Measurements from ENCODE around the gene PREX1.

PREX1 gene

DNA sequence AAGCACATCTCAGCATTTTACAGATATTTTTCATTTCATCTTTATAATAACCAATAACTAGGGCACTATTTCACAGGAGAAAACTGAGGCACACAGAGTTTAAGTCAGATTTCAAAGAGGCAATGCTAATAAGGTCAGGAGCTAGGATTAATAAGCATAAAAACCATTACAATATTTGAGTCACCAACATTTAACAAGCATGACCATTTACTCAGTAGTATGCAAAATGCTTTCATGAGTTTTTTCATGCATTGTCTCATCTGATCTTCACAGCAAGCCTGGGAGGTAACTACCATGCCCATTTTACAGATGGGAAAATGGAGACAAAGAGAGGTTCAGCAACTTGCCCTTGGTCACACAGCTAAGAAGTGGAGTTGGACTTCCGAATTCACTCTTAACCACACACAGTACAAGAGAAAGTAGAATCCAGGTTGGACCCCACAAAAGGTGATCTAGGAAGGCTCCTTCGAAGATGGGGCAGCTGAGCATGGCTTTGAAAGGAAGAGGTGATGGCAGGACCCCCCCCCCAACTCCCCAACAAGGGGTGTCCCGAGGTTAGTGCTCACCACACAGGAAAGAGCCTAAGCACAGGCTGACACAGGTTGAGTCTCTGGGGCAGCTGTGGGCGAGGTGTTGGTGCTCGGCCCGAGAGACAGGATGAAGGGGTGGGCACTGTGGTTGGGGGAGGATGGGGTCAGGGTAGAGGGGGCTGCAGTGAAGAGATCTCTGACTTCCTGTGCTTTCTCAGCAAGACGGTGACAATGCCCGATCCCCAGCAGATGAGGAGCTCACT is 108.8 kb downstream of the PREX1 start:
- DNase-seq (ENCODE audit: low read depth in 2 of 2): peak; percentile 44 to 50

DNA sequence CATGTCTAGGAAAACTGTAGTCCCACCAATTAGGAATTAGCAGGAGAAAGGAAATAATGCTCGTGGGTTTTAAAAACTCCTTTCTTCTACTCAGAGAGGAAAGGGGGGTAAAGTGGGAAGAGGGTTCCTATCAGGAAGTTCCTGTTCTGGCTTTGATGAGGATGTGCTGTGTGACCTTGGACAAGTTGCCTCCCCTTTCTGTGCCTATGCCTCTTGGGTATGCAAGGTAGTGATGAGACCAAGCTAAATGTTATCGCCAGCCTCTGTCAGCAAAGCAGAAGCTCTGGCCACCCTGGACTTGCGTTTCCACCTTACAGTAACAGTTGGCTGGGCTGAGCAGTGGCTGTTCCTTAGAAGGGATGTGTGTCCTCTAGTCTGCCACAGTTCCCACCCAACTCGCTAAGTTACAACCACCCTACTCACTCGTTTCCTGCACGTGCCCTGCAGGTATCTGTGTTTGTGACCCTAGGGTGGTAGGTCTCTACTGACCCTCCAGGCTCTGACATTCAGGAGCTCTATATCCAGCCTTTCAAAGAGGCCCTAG is 110.0 kb downstream of the PREX1 start:
- no peak for DNase-seq (ENCODE audit: low read depth in 2 of 2)

DNA sequence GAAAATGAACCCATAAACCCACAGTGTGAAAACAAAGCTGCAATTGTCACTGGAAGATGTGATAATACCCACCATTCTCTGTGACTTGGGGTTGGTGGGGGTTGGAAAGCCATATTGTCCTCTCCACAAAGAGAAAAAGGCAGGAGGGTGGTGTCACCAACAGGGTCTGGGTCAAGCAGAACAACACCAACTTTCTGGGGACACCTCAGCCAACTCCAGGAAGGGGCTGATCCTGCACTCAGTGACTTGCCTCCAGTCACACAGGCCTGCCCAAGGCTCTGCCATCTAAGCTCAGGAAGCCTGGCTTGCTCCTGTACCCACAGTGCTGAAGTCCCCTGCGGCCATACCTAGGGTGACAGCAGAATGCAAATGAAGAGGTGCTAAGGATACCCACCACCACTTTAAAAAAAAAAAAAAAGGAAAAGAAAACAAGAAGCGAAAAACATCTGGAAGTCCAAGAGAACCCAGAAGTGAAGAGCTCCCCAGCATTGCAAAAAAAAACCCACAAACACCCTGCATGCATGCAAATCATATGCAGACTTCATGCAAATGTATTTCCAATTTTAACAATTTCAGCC is 110.6 kb downstream of the PREX1 start:
- DNase-seq (ENCODE audit: low read depth in 2 of 2): no peak

DNA sequence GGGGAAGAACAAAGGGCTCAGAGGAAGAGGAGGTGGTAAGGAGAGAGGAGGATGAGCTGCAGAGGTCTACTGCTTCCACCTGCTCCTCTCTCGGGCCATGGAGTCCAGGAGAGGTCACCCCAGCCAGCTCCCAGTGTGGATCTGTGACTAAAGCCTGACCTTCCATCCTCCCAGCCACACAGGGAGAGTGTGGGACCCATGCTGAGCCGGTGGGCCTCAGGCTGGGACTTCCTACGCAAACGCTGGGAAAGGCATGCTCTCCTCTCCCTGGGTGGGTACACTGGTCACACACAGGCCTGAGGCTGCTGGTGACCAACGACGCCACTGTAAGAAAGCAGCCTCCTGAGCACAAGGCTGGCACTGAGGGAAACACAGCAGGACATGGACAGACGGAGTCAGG is 111.3 kb downstream of the PREX1 start:
- no peak for DNase-seq (ENCODE audit: low read depth in 2 of 2)

DNA sequence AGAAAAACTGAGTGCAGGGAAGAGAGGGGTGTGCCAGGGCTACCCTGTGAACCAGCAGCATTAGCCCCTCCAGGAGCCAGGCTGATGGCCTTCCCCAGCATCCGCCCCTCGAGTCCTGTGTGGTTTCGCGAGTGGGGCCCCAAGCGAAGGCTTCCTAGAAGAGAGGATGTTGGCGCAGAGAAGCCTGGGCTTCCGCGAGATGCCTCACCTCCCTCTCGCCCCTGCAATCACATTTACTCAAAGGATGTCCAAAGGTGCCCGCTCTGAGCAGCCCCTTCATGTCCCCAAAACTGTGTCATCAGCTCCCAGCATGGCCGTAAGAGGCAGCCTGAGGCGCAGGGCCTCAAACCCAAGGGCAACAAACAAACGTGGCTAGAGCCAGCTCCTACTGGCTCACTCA is 111.7 kb downstream of the PREX1 start:
- DNase-seq (ENCODE audit: low read depth in 2 of 2): peak; percentile 62

DNA sequence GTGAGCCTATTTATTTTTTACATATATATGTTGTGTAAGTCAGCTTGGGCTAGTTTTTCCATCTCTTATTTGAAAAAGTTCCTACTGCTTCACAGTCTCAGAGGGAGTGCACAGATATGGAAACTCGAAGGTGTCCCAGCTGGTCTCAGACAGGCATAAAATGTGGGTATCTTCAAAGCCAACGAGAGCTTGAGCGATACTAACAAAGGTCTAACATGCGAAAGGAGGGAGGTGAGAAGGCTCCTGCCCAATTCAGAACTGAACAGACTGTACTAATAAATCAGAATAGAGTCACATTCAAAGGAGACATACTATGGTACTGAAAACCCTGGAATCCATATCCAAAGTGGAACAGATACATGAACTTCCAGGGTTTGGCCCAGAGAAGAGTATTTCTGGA is 113.0 kb downstream of the PREX1 start:
- no peak for DNase-seq (ENCODE audit: low read depth in 2 of 2)

DNA sequence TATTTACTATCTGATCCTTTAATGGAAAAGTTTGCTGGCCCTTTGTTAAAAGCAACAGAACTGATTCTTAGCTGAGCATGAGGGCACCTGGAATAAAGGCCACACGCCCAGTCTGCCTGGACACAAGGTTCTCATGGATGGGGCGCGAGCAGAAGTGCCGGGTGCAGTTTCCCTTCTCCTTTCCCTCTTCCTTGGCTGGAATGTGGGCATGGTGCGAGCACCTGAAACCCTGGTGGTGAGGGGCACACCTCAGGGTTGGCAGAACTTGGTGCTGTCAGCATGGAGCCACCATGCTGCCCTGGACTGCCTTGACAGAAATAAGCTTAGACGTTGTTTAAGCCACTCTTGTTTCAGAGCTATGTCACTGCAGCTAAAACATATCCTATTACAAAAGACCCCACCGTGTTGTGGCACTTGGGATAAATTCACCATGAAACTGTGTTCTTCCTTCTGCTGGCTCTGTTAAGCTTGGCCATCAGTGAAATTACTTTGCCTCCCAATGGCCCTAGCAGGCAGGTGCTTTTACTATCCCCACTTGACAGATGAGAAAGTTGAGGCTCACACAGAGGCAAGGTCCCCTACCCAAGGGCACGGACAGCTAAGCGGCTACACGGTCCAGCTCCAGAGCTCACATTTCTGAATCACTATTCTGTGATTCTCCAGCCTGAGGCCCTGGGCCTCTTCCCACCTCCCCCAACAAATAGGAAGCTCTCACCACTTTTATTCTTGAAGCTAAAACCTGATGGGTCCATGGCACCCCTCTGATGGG is 115.9 kb downstream of the PREX1 start:
- DNase-seq (ENCODE audit: low read depth in 2 of 2): no peak

DNA sequence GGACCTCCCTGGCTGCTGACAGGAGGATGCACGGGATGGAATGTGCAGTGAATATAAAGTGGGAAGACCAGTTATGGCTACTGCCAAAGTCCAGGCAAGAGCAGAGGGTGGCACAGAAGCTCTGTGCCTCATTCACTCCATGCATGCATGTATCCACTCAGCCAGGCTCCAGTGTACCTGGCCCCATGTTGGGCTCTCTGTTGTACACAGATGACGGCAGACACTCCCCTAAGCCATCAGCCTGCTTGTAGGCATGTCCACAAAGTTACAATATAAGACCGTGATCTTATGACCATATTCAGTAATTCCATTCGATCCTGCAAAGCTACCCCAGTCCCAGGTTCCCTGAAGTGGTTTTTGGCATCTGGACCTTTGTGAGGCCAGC is 116.8 kb downstream of the PREX1 start:
- DNase-seq (ENCODE audit: low read depth in 2 of 2): no peak

DNA sequence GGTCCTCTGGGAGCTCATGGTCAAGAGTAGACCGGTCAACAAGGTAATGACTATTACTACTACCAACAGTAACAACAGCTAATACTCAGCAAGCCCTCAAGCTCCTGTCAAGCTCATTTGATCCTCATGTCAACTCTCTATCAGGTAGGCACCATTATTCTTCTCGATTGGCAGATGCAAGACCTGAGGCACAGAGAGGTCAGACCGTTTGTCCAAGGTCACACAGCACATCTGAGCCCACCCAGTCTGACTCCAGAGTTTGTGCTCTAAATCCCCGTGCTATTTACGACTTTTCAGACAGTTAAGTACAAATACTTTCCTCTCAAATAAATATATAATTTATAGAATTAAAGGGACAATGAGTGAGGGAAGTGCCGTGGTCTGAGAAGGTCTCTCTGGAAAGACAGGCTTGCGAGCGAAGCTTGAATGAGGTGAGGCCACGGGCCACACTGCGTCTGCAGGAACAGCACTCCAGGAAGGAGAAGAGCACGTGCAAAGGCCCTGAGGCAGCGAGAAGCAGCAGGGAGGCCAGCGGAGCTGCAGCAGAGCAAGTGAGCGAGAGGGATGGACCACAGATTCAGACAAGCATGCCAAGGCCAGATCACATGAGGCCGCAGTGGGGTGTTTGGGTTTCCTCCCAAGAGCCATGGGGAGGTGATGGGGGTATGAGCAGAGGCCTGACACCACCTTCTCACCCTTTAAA is 117.3 kb downstream of the PREX1 start:
- no peak for DNase-seq (ENCODE audit: low read depth in 2 of 2)

DNA sequence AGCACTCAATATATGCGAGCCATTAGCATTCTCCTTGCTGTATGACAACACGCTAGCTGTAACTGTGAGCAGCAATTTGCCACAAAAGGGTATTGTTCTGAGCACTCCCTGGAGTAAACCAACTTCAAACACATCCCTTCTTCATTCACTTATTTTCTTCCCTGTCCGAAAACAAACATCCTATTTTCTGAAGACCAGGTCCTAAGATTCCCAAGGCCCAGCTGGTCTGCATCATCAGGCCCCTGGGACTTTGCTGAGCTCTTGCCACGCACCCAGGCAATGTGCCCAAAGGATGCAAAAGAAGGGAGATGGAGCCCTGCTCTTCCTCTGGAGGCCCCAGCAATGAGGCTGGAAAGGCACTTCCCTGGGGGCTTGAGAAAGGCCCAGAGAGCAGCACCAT is 118.1 kb downstream of the PREX1 start:
- no peak for DNase-seq (ENCODE audit: low read depth in 2 of 2)

DNA sequence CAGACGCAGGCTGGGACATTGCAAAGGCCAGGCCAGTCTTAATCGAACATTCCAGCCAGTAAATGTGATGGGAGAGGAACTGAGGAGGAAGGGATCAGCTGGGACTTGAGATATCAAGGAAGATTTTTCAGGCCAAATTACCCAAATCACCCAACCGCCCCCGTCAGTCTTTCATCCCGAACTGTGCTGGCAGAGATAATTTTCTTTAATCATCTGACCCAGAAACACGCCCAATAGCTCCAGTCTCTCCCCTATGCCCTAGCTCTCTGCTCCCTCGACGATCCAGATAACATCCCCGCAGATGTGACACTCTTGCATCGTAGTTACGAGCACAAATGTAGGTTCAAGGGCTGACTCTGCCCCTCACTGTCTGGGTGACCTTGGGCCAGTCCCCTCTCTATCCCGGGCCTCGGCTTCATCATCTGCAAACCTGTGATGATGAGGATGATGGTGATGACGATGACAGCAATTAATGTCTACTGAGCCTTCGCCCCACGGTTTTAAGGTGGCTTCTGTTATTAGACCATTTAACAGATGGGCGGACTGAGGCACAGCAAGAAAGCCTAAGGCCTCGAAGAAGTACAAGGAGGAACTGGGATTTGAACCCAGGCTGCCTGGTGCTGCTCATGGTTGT is 118.6 kb downstream of the PREX1 start:
- no peak for DNase-seq (ENCODE audit: low read depth in 2 of 2)

DNA sequence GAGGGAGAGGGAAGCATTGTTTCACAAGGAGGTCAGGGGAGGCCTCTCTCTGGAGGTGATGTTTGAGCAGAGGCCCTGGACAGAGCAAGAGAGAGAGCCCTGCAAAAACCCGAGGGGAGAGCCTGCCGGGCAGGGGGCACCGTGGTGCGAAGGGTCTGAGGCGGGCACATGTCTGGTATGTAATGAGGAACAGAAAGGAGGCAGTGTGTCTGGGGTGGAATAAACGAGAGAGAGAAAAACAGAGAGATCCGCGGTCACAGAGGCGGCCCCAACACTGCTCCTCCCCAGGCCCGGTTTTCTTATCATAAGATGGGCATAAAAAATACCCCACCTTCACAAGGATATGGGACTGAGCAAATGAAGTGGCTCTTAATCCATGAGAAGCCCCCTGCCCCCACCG is 119.2 kb downstream of the PREX1 start:
- no peak for DNase-seq (ENCODE audit: low read depth in 2 of 2)

DNA sequence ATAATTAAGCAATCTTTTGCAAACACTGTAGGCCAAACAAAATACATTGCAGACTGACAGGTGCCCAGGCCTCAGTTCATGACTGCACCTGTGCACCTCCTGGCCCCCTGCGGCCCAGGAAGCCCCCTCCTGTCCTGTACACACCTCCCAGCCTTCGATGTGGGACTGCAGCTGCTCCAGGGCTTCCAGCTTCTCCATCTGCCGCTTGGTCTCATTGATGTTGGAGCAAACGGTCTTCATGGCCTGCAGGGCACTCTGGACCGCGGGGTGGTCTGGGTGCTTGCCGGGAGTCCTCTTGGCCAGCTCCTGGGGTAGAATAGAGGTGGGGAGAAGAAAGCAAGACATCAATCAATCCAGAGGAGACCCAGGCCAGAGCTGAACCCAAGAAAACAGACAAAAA is 119.7 kb downstream of the PREX1 start:
- no peak for DNase-seq (ENCODE audit: low read depth in 2 of 2)

DNA sequence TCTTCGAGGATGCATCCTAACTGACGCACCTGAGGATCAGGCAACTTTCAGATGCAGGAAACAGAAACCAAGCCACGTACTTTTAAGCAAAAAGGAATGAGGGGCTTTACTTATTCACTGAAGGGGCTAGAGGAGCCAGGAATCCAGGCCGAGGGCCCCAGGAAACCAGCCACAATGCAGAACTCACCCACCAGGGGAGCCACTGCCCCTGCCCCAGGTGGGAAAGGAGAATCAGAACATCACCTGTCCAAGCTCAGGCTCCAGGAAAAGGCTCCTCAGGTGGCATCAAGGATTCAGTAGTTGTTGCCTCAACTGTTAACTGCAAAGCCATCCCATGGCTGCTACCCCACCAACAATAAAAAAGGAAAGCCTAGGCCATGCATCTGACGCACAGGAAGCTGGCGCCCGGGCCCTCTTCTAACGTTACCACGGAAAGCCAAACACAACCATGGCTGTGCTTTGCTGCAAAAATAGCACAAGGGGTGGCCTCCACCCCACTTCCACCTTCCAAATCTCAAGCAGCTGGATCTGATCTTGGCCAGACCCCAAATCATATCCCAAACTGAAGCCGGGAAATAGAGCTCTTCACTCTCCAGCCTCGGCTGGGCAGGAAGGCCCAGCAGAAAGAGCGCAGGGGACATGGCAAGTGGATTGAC is 121.0 kb downstream of the PREX1 start:
- DNase-seq (ENCODE audit: low read depth in 2 of 2): no peak

DNA sequence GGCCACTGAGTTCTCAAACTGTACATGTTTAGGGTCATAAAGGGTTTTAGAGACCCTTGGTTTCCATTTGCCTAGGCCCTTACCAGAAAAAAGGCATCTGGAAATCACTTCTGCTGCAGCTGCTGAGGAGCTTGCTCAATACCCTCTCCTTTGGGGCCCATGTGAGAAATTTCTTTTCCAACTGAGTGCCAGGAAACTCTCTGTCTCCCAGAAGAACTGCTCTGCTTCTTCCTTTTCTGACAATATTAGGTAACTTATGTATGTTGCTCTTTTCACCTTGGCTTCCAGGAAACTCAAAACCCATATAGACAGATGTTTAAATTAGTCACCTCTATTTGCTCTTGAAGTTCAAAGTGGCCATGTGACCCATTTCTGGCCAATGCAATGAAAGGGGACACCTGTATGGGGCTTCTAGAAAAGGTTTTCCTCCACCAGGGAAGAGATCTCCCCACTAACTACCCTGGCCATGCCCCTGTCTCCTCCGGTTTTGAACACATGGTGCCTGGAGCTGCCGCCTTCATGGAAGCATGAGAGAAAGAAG is 121.6 kb downstream of the PREX1 start:
- no peak for DNase-seq (ENCODE audit: low read depth in 2 of 2)

DNA sequence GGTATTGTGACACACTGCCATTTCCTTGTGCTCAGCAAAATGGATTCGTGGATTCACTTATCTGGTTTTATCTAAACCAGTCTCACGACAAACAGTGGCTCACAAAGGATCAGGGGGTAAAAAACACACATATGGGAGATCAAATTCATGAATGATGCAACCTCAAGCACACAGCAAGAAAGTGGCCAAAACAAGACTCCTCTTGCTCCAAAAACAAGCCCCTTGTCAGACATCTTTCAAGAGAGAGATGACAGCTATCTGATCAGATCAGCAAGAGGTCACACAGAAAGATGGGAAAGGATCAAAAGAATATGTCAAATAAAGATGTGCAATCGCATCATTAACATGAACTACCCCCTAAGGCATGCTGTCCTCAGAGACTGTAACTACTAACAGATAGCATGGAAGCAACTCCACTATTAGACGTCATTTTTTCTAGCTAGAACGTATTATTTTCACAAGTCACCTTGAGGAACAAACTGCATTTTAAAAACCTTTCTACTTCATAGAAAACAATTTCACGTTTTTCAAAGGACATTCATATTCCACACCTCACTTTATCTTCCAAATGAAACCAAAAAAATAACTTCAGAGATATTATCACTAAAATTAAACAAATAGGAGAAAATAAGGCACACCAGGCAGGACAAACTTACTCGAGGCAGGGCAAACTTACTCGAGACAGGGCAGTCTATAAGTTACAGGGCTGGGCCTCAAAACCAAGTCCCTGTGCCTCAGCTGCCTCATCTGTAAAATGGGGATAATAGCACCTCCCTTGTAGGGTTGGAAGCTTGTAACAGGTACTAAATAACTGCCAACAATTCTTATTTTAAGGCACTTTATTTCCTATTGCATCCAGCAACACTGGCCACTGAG is 122.3 kb downstream of the PREX1 start:
- DNase-seq (ENCODE audit: low read depth in 2 of 2): no peak

DNA sequence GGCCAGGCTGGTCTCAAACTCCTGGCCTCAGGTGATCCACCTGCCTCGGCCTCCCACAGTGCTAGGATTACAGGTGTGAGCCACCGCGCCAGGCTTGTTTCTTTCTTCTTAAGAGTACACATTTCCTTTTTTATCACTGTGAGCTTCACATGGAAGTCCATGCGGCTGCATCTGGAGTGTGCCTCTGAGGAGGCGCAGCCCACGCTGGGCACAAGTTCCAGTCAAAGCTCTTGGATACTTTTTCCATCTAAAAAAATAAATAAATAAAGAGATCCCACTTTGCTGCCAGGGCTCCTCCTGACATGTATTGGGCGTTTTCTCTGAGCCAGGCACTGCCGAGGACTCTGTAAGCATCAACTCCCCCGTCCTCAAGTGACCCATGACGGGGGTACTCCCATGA is 123.0 kb downstream of the PREX1 start:
- no peak for DNase-seq (ENCODE audit: low read depth in 2 of 2)

DNA sequence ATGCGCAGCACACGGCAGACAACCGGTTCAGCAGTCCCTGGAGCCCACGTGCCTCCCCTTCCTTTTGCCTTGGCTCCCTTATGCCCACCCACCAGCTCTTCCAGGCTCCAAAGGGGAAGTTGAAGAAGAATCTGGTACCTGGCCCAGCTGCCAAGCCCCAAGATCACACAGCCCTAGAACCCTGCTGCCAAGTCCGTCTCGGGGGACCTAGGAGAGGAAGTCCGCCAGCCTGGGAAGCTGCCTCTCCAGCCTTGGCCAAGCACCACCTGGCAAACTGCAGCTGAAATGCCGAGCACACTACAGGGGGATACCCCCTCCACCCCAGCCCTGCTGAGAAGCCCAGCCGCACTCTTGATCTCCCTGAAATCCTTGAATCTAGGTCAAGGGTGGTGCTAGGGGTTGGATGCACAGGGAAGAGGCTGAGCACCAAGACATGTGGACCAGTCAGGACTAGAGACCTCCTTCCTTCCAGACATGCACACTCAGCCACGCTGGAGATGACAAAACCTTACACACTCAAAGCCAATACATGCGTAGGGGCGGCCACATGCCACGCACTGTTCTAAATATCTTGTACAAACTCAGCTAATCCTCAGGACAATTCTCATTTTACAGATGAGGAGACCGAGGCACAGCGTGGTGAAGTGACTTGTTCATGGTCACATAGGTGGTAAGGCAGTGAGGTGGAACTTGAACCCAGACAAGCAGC is 124.1 kb downstream of the PREX1 start:
- DNase-seq (ENCODE audit: low read depth in 2 of 2): no peak

DNA sequence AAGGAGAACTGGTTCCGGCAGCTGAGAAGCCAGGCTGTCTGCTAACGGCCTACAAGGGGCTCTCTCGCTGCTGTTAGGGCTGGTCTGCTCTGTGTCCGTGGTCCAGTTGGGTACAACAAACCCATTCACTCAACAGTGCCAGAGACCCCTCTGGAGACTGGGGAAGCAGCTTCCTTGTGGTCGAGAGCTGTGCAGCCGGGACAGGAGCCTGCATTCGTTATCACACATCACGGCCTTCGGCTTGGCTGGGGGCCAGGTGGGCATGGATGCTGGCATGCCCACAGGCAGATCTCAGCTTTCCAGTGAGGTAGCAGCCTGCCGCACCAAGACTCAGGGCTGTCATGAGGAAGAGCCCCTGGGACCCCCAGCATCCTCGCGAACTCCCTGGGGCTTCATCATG is 124.7 kb downstream of the PREX1 start:
- no peak for DNase-seq (ENCODE audit: low read depth in 2 of 2)

All from stimulated activated CD8-positive, alpha-beta memory T cell treated with anti-CD3 and anti-CD28 coated beads, Interleukin-2, amount 100 ng/mL, for 48 hours (primary cell).